Panc1 (cell line): ENCODE results near the gene CLUH.

Source experiments
- TF ChIP-seq, protein P1 (sequence below): fragments of 450-650 bp; IDR thresholded peaks from 2 replicates; pipeline ENCODE4 v1.5.1; 2017; ENCODE audit warnings: mild to moderate bottlenecking
- TF ChIP-seq, protein P2 (sequence below), 2 experiments: IDR thresholded peaks; 2 replicates each; pipeline ENCODE4 v1.6.1; 2011 to 2012; ENCODE audit warnings: low read depth in 2 of 2, control low read depth in 1 of 2, low read length in 1 of 2, mild to moderate bottlenecking in 1 of 2, moderate library complexity in 1 of 2; ENCODE audit not compliant: insufficient read depth in 1 of 2

DNA sequence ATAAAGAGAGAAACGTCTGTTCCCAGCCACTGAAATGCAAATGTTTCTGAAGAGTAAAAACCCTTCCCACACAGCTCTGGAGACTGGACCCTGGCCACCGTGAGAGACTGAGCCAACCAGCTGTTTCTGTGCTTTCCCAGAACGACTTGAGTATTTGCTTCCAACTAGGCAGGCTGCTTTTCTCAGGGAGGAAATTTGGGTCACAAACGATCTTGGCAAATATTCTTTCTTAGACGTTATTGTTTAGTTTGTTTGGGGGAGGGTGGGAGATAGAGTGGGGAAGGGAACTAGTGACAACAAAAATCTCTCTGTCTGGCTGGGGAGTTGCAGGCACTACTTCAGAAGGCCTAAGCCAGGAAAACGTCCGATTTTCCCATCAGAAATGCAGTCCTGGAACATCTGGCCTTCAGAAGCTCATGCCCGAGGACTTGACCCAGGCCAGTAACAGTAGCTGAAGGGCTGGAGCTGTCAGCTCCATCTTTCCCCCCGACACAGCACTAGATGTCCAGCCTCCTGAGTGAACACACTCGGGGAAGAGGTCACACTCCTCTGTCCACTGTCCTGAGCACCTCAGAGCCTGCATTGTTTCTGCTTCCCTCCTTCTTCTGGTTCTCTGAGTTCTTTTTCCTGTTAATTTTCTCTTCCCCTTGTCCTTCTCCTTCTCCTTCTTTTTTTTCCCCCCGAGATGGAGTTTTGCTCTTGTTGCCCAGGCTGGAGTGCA is 33.9 kb upstream of the CLUH start:
- TF ChIP-seq, protein P1, sequence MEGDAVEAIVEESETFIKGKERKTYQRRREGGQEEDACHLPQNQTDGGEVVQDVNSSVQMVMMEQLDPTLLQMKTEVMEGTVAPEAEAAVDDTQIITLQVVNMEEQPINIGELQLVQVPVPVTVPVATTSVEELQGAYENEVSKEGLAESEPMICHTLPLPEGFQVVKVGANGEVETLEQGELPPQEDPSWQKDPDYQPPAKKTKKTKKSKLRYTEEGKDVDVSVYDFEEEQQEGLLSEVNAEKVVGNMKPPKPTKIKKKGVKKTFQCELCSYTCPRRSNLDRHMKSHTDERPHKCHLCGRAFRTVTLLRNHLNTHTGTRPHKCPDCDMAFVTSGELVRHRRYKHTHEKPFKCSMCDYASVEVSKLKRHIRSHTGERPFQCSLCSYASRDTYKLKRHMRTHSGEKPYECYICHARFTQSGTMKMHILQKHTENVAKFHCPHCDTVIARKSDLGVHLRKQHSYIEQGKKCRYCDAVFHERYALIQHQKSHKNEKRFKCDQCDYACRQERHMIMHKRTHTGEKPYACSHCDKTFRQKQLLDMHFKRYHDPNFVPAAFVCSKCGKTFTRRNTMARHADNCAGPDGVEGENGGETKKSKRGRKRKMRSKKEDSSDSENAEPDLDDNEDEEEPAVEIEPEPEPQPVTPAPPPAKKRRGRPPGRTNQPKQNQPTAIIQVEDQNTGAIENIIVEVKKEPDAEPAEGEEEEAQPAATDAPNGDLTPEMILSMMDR: no peak
- TF ChIP-seq, protein P2, sequence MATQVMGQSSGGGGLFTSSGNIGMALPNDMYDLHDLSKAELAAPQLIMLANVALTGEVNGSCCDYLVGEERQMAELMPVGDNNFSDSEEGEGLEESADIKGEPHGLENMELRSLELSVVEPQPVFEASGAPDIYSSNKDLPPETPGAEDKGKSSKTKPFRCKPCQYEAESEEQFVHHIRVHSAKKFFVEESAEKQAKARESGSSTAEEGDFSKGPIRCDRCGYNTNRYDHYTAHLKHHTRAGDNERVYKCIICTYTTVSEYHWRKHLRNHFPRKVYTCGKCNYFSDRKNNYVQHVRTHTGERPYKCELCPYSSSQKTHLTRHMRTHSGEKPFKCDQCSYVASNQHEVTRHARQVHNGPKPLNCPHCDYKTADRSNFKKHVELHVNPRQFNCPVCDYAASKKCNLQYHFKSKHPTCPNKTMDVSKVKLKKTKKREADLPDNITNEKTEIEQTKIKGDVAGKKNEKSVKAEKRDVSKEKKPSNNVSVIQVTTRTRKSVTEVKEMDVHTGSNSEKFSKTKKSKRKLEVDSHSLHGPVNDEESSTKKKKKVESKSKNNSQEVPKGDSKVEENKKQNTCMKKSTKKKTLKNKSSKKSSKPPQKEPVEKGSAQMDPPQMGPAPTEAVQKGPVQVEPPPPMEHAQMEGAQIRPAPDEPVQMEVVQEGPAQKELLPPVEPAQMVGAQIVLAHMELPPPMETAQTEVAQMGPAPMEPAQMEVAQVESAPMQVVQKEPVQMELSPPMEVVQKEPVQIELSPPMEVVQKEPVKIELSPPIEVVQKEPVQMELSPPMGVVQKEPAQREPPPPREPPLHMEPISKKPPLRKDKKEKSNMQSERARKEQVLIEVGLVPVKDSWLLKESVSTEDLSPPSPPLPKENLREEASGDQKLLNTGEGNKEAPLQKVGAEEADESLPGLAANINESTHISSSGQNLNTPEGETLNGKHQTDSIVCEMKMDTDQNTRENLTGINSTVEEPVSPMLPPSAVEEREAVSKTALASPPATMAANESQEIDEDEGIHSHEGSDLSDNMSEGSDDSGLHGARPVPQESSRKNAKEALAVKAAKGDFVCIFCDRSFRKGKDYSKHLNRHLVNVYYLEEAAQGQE (IDR thresholded peaks at IDR 0.05; ENCODE audit: insufficient read depth in 1 of 2, low read depth in 2 of 2, low read length in 1 of 2): no peak
